Loucy (cell line): Measurements from ENCODE around the gene BHLHE23.

Source experiments
- H2AFZ ChIP-seq: fragments of 200-600 bp; sonication (generic); 2 replicates; pipeline ENCODE4 v1.6.0; 2016; ENCODE audit warnings: antibody characterized with exemption, mild to moderate bottlenecking, low read length, moderate library complexity
- H3F3A ChIP-seq: fragments of 200-600 bp; 2 replicates; pipeline ENCODE4 v1.6.0; 2016; ENCODE audit warnings: antibody characterized with exemption, low read depth, mild to moderate bottlenecking
- H3K27me3 ChIP-seq: fragments of 200-600 bp; sonication (generic); 2 replicates; pipeline ENCODE4 v1.6.1; 2014; ENCODE audit warnings: low read length, mild to moderate bottlenecking; ENCODE audit not compliant: insufficient read depth, poor library complexity, severe bottlenecking
- H3K36me3 ChIP-seq: fragments of 200-600 bp; sonication (generic); 2 replicates; pipeline ENCODE4 v1.6.1; 2016; ENCODE audit warnings: low read length; ENCODE audit not compliant: insufficient read depth
- H3K4me1 ChIP-seq: fragments of 200-600 bp; sonication (generic); 2 replicates; pipeline ENCODE4 v1.5.1; 2014; ENCODE audit warnings: low read length, mild to moderate bottlenecking; ENCODE audit not compliant: insufficient read depth, poor library complexity, severe bottlenecking
- H3K4me2 ChIP-seq: fragments of 200-600 bp; sonication (generic); 2 replicates; pipeline ENCODE4 v1.6.0; 2014; ENCODE audit warnings: antibody characterized with exemption, low read length, low read depth, mild to moderate bottlenecking; ENCODE audit not compliant: poor library complexity, severe bottlenecking
- H3K4me3 ChIP-seq: fragments of 200-600 bp; sonication (generic); 2 replicates; pipeline ENCODE4 v1.5.1; 2014; ENCODE audit warnings: low read length, mild to moderate bottlenecking, mixed read lengths; ENCODE audit not compliant: poor library complexity, severe bottlenecking
- H3K79me2 ChIP-seq: fragments of 200-600 bp; sonication (generic); 2 replicates; pipeline ENCODE4 v1.6.1; 2014; ENCODE audit warnings: low read length; ENCODE audit not compliant: insufficient read depth
- H3K9ac ChIP-seq: fragments of 200-600 bp; sonication (generic); 2 replicates; pipeline ENCODE4 v1.6.0; 2014; ENCODE audit warnings: mild to moderate bottlenecking, low read depth, low read length, moderate library complexity; ENCODE audit not compliant: poor library complexity, severe bottlenecking
- H3K9me2 ChIP-seq: fragments of 200-600 bp; sonication (generic); replicated peaks from 2 replicates; pipeline ENCODE4 v1.6.1; 2016; ENCODE audit warnings: low read depth, low read length, mixed read lengths
- H3K9me3 ChIP-seq: fragments of 200-600 bp; sonication (generic); 2 replicates; pipeline ENCODE4 v1.6.1; 2014; ENCODE audit warnings: mild to moderate bottlenecking, antibody characterized with exemption, low read length, low read depth; ENCODE audit not compliant: insufficient read depth
- H4K20me1 ChIP-seq: fragments of 200-600 bp; sonication (generic); 2 replicates; pipeline ENCODE4 v1.6.0; 2014; ENCODE audit warnings: antibody characterized with exemption, low read length, mild to moderate bottlenecking; ENCODE audit not compliant: insufficient read depth, poor library complexity, severe bottlenecking
- CTCF ChIP-seq: fragments of 200-600 bp; sonication (generic); conservative IDR thresholded peaks from 2 replicates; pipeline ENCODE4 v1.5.1; 2014; ENCODE audit warnings: mild to moderate bottlenecking, antibody characterized with exemption, low read length
- EZH2phosphoT487 ChIP-seq: fragments of 200-600 bp; IDR thresholded peaks from 2 replicates; pipeline ENCODE4 v1.6.1; 2018; ENCODE audit warnings: antibody characterized with exemption, mild to moderate bottlenecking, moderate library complexity, borderline replicate concordance

The BHLHE23 gene

DNA sequence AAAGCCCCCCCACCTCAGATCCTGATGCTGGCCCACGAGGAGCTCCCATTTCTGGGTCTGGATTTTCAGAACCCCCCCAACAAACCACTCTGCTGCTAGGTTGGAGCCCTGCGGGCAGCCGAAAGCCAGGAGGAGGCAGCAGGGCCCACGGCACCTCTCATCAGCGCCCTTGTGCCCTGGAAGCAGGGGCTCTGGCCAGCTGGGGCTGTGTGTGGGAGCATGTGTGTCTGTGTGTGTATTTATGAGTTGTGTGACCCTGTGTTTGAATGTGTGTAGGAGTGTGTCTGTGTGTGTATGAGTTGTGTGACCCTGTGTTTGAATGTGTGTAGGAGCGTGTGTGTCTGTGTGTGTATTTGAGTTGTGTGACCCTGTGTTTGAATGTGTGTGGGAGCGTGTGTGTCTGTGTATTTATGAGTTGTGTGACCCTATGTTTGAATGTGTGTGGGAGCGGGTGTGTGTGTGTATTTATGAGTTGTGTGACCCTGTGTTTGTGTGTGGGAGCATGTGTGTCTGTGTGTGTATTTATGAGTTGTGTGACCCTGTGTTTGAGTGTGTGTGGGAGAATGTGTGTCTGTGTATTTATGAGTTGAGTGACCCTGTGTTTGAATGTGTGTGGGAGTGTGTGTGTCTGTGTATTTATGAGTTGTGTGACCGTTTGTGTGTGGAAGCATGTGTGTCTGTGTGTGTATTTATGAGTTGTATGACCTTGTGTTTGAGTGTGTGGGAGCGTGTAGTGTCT lies 35.4 kb downstream of the BHLHE23 start:
- Histone ChIP-seq H3F3A (no peaks in the 10 kb centered on the region), H3K4me1 (peaks cover 6% of the 10 kb centered on the region), H3K27me3 (no peaks in the 10 kb centered on the region), H3K4me2 (no peak overlapping the region), H3K9me2 (no peaks in the 10 kb centered on the region), H4K20me1 (no peaks in the 10 kb centered on the region), H3K36me3 (no peaks in the 10 kb centered on the region), H3K9ac (no peak overlapping the region), H3K79me2 (no peaks in the 10 kb centered on the region), H2AFZ (no peak overlapping the region), H3K9me3 (no peaks in the 10 kb centered on the region), H3K4me3 (no peak overlapping the region)
- TF ChIP-seq CTCF (no peak), EZH2phosphoT487 (no peak)

DNA sequence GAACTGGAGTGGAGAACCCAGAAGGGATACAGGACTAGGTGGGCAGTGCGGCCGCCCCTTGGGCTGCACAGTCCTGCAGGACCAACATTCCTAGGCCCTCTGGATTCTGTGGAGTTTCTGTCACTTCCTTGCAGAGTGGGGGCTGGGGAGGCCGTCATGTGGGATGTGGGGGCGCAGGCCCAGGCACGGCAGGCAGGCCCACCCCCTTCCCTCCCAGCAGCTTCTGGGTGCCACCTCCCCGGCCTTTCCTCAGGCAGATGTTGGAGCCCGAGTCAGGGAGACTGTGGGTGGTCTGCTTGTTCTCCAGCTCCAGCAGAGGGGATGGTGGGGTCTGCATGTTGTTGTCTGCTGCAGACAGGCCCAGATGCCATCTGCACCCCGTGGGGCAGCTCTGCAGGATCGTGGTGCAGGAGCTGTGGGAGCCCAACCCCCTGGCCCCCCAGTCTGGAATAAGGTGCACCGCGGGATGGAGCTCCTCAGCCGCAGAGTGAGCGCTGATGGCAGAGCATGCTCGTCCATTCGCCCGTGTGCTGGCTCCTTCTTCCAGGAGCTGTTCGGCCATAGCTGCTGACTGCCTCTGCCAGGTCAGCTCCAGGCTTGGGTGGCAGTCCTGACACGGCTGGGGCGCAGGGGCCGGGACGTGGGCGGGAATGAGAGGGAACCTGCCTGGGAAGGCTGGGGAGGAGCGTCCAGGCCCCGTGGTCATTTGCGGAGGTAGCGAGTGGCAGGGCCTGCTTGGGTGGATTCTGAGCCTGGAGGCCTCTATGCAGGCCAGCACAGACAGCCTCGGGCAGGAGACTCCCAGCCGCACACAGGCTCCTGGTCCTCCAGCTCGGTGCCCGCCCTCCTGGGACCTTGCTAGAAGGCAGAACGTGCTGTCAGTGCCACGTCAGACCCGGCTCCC lies 36.2 kb downstream of the BHLHE23 start:
- Histone ChIP-seq H3K79me2 (no peaks in the 10 kb centered on the region), H3K27me3 (no peaks in the 10 kb centered on the region), H3K4me3 (no peak overlapping the region), H3K9me3 (no peaks in the 10 kb centered on the region), H2AFZ (no peak overlapping the region), H3K4me1 (peaks cover 6% of the 10 kb centered on the region), H3K9me2 (no peaks in the 10 kb centered on the region), H4K20me1 (no peaks in the 10 kb centered on the region), H3K9ac (no peak overlapping the region), H3K4me2 (no peak overlapping the region), H3F3A (no peaks in the 10 kb centered on the region), H3K36me3 (no peaks in the 10 kb centered on the region)
- TF ChIP-seq CTCF (no peak), EZH2phosphoT487 (no peak)

GRCh38 chr20:62969939-62970306 lies 36.8 kb downstream of the BHLHE23 start:
- Histone ChIP-seq H3K27me3 (no peaks in the 10 kb centered on the region), H4K20me1 (peaks cover 2% of the 10 kb centered on the region), H3F3A (no peaks in the 10 kb centered on the region), H3K4me2 (no peak overlapping the region), H3K9me2 (no peaks in the 10 kb centered on the region), H3K9me3 (no peaks in the 10 kb centered on the region), H3K36me3 (peaks cover 3% of the 10 kb centered on the region; the same call in 1 of the 2 replicates), H3K4me3 (no peak overlapping the region), H3K4me1 (peaks cover 3% of the 10 kb centered on the region), H3K79me2 (no peaks in the 10 kb centered on the region), H2AFZ (no peak overlapping the region), H3K9ac (no peak overlapping the region)
- no peak for TF ChIP-seq EZH2phosphoT487
- no peak for TF ChIP-seq CTCF
